Glomerular endothelial cell (primary cell): ENCODE results near the gene PDE2A. TPM values are rescaled to one million over a fixed set of nuclear protein-coding genes. Genes with fewer than 3 reads are reported as not detected.

Experiments
- total RNA-seq: library from RNA; depleted of rRNA; stranded (reverse); fragments of >200 nt; gene quantifications from 2 replicates; pipeline ENCODE4 v1.2.3, GENCODE V29; 2015

The PDE2A gene
- total RNA-seq, 1 donor from 2014 or later = 81.2 TPM

Other genes starting within 250 kb of the PDE2A start
- 22.5 and 33.0 TPM in 2 replicates for gene CLPB, start 239.9 kb downstream of the PDE2A start, total RNA-seq
- gene ARAP1, start 78.0 kb upstream of the PDE2A start, total RNA-seq = 78.6 and 89.8 TPM in 2 replicates
- 22.7 and 37.3 TPM in 2 replicates for gene STARD10, start 119.6 kb upstream of the PDE2A start, total RNA-seq
- 25.6 and 39.7 TPM in 2 replicates for gene ATG16L2, start 140.0 kb upstream of the PDE2A start, total RNA-seq